NCI-H1694 (cell line): ENCODE data around the gene DDX47.
"Not testable (repeated sequence)": the region's sequence is repeated elsewhere in the genome, so short reads cannot be mapped to it uniquely, and the experiment has no call there.

ENCODE experiments used
- DNase-seq: peaks from one replicate; lab custom pipeline; 2025; lab: John Stamatoyannopoulos, UW

Gene DDX47

DNA sequence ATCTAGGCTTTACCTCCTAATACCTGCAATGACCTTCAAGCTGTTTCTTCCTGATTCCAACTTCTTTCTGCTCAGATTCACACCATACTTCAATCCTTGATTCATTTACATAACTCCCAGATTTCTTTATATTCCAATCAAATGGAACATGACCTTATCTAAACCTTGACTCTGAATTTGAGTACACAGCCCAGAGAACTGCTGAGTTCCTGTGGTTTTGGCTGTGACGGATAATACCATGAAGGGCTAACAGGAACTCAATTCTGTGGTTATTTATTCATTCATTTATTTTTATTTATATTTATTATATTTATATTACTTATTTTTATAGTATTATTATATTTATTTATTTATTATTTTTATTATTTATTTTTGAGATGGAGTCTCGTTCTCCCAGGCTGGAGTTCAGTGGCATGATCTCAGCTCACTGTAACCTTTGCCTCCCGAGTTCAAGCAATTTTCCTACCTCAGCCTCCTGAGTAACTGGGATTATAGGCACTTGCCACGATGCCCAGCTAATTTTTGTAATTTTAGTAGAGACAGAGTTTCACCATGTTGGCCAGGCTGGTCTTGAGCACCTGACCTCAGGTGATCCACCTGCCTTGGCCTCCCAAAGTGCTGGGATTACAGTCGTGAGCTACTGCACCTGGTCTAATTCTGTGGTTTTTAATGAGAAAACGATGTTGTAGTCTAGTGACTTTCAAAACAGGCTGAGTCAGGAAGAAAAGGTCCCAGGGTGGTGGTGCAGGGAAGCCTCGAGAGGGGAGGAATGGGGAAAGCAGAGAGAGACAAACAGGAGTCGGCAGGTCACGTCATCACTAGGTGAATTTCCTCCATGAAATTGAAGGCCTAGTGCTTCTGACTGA, 16.0 kb upstream of the DDX47 start:
- no peak for DNase-seq

- DNase-seq, result no peak
These were observed 15.4 kb upstream of the DDX47 start for GRCh38 chr12:12797794-12798152.

DNA sequence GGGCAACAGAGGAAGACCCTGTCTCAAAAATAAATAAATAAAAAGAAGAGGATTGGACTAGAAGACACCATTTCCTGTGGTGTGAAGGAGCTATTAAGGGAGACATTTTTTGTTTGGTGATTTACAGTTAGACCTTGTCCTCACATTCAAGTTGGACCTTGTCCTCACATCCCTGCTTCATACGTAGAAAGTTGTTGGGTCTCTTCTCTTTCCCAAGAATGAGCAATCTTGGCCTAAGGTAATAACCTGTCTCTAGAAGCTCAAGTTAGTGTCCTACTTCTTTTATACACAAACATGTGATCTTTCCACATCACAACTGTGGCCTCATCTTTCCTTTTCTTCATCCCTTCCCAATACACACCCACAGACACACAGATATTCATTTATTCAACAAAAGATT, 14.7 kb upstream of the DDX47 start:
- DNase-seq, result no peak

DNA sequence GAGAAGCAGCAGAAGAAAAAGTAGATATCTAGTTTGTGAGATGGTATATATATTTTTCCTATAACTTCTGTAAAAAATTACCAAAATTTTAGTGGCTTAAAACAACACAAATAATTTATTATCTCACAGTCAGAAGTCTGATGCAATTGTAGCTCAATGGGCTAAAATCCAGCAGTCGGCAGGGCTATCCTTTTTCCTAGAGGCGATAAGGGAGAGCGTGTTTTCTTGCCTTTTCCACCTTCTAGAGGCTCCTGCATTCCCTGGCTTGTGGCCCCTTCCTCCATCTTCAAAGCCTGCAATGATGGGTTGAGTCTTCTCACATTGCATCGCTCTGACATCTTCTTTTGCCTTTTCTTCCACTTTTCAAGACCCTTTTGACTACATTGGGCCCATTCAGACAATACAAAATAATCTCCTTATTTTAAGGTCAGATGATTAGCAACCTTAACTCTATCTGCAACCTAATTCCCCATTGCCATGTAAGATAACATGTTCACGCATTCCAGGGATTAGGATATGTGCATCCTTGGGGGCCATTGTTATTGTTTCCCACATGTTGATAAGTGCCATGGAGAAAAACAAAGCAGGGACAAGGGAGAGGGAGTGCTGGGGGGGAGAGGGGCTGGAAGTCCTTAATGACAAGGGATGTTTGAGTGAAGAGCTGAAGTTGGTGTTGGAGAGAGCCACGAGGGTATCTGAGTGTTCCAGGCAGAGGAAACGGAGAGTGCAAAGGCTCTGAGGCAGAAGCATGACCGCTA, 13.8 kb upstream of the DDX47 start:
- DNase-seq, result no peak

GRCh38 chr12:12800406-12801180, 12.6 kb upstream of the DDX47 start:
- no peak for DNase-seq

DNA sequence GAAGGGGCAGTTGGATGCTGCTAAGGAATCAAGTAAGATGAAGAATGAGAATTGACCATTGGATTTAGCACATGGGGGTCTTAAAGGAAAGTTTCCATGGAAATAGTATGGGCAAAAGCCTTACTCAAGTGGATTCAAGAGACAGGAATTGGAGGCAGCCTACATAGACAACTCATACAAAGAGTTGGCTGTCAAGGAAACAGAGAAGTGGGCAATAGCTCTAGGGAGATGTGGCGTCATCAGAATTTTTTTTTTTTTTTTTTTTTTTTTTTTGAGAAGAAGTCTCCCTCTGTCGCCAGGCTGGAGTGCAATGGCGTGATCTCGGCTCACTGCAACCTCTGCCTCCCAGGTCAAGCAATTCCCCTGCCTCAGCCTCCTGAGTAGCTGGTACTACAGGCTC, 11.5 kb upstream of the DDX47 start:
- not testable (repeated sequence) for DNase-seq

GRCh38 chr12:12803186-12803585, 10.0 kb upstream of the DDX47 start:
- no peak for DNase-seq

DNA sequence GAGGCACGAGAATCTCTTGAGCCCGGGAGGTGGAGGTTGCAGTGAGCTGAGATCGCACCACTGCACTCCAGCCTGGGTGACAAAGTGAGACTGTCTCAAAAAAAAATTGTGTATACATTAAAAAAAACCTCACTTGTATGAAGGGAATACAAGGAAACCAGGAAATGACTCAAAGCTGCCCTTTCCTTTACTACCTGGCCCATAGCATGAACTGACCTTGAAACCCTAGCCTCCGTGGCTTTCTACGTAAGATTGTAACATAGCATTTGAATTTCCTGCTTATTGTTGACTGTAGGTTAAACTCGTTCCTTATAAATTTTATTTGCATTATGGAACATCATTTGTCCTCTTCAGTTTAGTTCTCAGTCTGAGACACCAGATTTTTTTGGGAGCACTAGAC, 9.1 kb upstream of the DDX47 start:
- no peak for DNase-seq

DNA sequence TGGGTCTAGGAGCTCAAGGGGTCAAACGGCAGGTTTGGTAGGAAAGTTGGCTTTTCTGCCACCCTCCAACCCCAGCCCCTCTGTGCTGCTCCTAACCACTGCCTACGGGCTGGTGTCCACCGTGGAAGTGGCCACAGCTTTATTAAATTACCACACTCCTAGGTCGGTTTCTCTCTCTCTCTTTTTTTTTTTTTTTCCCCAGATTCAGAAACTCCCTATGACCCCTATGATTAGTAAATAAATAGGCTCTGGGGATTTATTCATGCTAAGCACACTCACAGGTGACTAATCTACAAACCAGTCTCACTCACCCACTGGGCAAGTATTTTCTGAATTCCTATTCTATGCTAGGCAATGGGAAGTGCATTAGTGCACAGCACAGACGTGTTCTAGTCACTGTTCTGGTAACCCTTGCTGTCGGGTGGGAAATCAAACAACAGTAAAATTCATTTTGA, 8.7 kb upstream of the DDX47 start:
- DNase-seq, result no peak

- no peak for DNase-seq
These were observed 6.2 kb upstream of the DDX47 start for GRCh38 chr12:12806784-12807516.

GRCh38 chr12:12807517-12807903, 5.6 kb upstream of the DDX47 start:
- DNase-seq, result not testable (repeated sequence)

DNA sequence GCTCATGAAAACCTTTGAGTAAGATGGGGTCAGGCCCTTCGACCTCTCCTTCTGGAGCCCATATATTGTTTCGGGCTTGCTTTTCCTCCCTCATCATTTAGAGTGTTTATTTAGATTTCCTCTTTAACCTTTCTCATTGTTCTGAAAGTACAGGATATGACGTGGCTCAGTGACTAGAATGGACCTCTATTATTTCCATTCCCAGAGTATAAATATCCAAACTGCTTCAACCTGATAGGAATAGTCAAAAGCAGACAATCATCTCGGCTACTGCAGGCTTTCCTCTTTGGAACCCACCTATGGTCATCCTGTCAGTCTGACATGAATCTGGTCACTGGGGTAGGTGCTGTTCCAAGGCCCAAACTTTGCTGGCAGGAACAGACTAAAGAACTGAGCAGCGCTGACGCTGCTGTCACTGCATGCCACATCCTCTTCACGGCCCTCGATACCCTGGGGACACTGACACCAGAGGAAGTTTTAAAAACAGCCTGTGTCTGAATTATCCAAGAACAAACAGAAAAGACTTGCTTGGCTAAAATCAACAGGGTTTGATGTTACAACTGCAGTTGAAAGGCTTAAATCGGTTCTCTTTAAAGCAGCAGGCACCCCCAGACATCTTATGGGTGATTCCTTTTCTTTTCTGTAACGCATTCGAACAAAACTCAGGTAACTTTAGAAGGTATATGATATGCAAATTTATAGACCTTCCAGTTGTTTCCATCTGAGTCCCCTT, 5.0 kb upstream of the DDX47 start:
- DNase-seq, result no peak

DNA sequence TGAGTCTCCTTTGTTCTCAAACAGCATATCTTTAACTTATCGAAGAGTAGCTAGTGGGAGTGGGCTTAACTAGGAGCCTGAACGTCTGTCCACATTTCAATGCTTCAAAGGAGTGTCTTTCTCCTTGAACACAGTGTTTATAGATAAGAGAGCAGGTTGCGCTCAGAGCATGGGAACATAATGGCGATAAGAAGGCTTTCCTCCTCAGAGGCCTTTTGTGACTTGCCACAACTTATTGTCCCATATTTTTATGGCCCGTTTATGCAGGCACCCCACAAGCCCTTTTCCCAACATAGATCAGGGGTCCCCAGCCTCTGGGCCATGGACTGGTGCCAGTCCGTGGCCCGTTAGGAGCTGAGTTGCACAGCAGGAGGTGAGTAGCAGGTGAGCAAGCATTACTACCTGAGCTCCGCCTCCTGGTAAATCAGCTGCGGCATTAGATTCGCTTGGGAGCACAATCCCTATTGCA, 2.6 kb upstream of the DDX47 start:
- no peak for DNase-seq

DNA sequence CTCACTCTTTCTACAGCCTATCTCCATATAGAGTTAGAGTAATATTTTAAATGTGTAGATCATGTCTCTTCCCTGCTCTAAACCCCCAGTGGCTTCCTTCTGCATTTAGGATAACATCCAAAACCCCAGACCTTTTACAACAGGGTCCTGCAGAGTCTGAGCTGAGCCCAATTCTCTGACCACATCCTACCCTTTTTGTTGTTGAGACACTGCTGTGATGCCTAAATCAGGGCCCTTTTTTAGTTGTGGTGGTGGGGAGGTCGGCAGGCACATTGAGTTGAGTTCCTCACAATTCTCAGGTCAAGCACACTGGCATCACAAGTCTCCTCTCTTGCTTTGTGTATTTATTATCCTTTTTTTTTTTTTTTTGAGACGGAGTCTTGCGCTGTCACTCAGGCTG, 1.8 kb upstream of the DDX47 start:
- DNase-seq, result no peak

- no peak for DNase-seq
These were observed 972 bp upstream of the DDX47 start for GRCh38 chr12:12812174-12812573.

- DNase-seq, result no peak
These were observed 477 bp upstream of the DDX47 start for GRCh38 chr12:12812618-12813119.

DNA sequence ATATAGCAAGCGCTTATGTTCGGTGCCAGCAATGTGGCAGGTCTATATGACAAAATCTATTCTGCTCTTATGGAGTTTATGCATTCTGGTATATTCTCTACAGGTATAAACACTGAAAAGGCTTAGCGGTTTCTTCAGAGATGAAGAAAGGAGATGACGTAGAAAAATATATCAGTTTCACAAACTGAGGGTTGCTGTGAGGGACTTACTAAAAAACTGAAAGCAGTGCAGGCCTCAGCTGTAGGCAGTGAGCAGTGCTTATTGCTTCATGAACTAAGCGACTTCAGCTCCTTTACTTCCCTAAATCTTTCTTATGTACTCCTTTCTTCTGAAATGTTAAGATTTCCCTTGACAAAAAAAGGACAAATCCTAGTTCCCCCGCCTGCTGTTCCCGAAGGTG, 4.5 kb downstream of the DDX47 start:
- no peak for DNase-seq

- DNase-seq, result no peak
These were observed 5.6 kb downstream of the DDX47 start for GRCh38 chr12:12818701-12819100.

DNA sequence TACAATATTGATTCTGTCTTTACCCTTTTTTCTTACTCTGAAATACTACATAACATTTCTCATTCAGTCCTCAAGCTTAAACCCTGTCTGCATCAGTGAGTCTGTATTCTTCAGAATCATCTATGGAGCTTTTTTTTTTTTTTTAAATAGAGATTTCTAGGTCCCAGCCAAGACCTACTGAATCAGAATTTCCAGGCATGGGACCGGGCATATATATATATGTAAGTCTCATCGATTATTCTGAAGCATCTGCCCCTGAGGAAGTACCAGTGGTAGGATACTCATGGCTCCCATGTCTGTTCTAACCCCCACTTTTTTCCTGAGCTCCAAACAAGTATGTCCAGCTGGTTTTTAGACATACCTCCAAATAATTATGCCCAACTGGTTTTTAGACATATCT, 6.1 kb downstream of the DDX47 start:
- DNase-seq, result no peak

GRCh38 chr12:12819752-12820311, 6.7 kb downstream of the DDX47 start:
- no peak for DNase-seq

- not testable (repeated sequence) for DNase-seq
These were observed 7.2 kb downstream of the DDX47 start for GRCh38 chr12:12820376-12820775.
